CD4-positive, alpha-beta T cell treated with Interleukin-6 for 4 hours (primary cell): Measurements from ENCODE around the gene PHF2.
"Not testable (repeated sequence)": the region's sequence is repeated elsewhere in the genome, so short reads cannot be mapped to it uniquely, and the experiment has no call there.

ENCODE experiments used
- DNase-seq: peaks from one replicate; pipeline ENCODE4 v3.0.0-alpha.2; 2020; ENCODE audit warnings: mixed read lengths

PHF2 gene

GRCh38 chr9:93669116-93669957, 93.0 kb downstream of the PHF2 start:
- DNase-seq, result no peak

GRCh38 chr9:93669958-93670207, 93.5 kb downstream of the PHF2 start:
- no peak for DNase-seq

GRCh38 chr9:93670208-93671019, 94.0 kb downstream of the PHF2 start:
- no peak for DNase-seq

- no peak for DNase-seq
Measured at GRCh38 chr9:93671020-93671338, 94.6 kb downstream of the PHF2 start.

GRCh38 chr9:93672330-93673020, 96.1 kb downstream of the PHF2 start:
- DNase-seq, result not testable (repeated sequence)

GRCh38 chr9:93673021-93673838, 96.8 kb downstream of the PHF2 start:
- no peak for DNase-seq

GRCh38 chr9:93673839-93674334, 97.5 kb downstream of the PHF2 start:
- no peak for DNase-seq

- DNase-seq, result no peak
Measured at GRCh38 chr9:93674580-93675335, 98.4 kb downstream of the PHF2 start.

GRCh38 chr9:93675336-93676150, 99.2 kb downstream of the PHF2 start:
- no peak for DNase-seq

GRCh38 chr9:93676310-93677047, 100.1 kb downstream of the PHF2 start:
- no peak for DNase-seq

- no peak for DNase-seq
Measured at GRCh38 chr9:93677048-93677571, 100.7 kb downstream of the PHF2 start.

- DNase-seq, result no peak
Measured at GRCh38 chr9:93677641-93678136, 101.3 kb downstream of the PHF2 start.

- DNase-seq, result no peak
Measured at GRCh38 chr9:93678199-93679019, 102.0 kb downstream of the PHF2 start.

- no peak for DNase-seq
Measured at GRCh38 chr9:93679536-93680442, 103.4 kb downstream of the PHF2 start.

GRCh38 chr9:93680443-93681268, 104.3 kb downstream of the PHF2 start:
- no peak for DNase-seq

- DNase-seq, result no peak
Measured at GRCh38 chr9:93681269-93682154, 105.1 kb downstream of the PHF2 start.
